ENCODE data around the gene CPTP.

- TF ChIP-seq FOXK2 (IDR thresholded peaks at IDR 0.05): no peak
- no peak for TF ChIP-seq ZNF687 (IDR thresholded peaks at IDR 0.05)
- TF ChIP-seq RCOR1 (conservative IDR thresholded peaks at IDR 0.05; ENCODE audit: low read depth, low read length): no peak
- no peak for TF ChIP-seq DPF2 (IDR thresholded peaks at IDR 0.05)
- TF ChIP-seq SUZ12 (IDR thresholded peaks at IDR 0.05; ENCODE audit: unreplicated experiment): no peak
These were observed 33.5 kb upstream of the CPTP start for GRCh38 chr1:1291023-1291528.

Data from GM12878 (cell line).